Measurements from ENCODE around the gene PRAC1.

DNA sequence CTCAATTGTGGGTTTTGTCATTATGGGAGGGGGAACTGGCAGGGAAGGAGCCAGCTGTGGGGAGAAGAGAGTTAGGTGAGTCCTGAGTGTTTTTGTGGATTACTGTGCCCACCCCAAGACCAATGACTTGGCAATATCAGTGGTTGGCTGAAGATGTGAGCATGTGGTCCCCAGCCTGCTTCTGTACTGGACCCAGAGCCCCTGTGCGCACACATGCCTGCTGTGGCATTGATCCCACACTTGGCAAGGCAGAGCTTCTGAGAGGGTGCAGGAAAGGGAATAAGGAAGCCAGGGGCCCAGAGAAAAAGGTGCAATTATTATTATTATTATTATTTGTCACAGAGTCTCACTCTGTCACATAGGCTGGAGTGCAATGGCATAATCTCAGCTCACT, 1.3 kb downstream of the PRAC1 start:
- TF ChIP-seq CTCF (IDR thresholded peaks at IDR 0.05) (no peak), POLR2A (IDR thresholded peaks at IDR 0.05) (no peak), POLR2AphosphoS5 (IDR thresholded peaks at IDR 0.05) (no peak), EP300 (IDR thresholded peaks at IDR 0.05) (no peak)

All from stomach (tissue), 4 donors.